Naive thymus-derived CD4-positive, alpha-beta T cell (primary cell): ENCODE results near the gene UBXN10. TPM values are rescaled to one million over a fixed set of nuclear protein-coding genes. Genes with fewer than 3 reads are reported as not detected.
A peak's percentile ranks its signal among the peaks of the same experiment; 100 is the strongest.

Experiments
- ATAC-seq: fragments of 150-1000 bp; cut with Tn5 transposase; 2 replicates; pipeline ENCODE4 v1.10.0; 2021; ENCODE audit warnings: mild to moderate bottlenecking, moderate library complexity
- CTCF ChIA-PET: fragments of 350-600 bp; sonication (Branson Sonifier 250); formaldehyde crosslinking; loops from one replicate; lab custom pipeline; 2021; ENCODE audit warnings: antibody characterized with exemption; lab: Charles Lee
- POLR2A ChIA-PET: fragments of 350-600 bp; sonication (Branson Sonifier 250); formaldehyde crosslinking; loops from one replicate; lab custom pipeline; 2021; ENCODE audit warnings: antibody characterized with exemption, inconsistent platforms; lab: Charles Lee
- DNase-seq, 9 donors: peaks; one replicate each; pipeline versions ENCODE4 v3.0.0 to v3.0.0-alpha.2; 2020 to 2022; ENCODE audit warnings: mixed read lengths in 1 of 9
- H3K27ac ChIP-seq: one replicate; pipeline ENCODE4 v1.7.0; 2013; ENCODE audit warnings: mild to moderate bottlenecking, low read depth, low read length, moderate library complexity
- H3K27me3 ChIP-seq, 2 donors: one replicate each; pipeline ENCODE4 v1.7.0; 2013; ENCODE audit warnings: low read length in 2 of 2, mild to moderate bottlenecking in 2 of 2, moderate library complexity in 2 of 2; ENCODE audit not compliant: control insufficient read depth in 2 of 2, insufficient read depth in 2 of 2
- H3K36me3 ChIP-seq, 3 experiments: 1 replicate in 2 of 3; 2 replicates in 1 of 3; pipeline ENCODE4 v1.7.0; 2013; ENCODE audit warnings: low read length in 3 of 3, mild to moderate bottlenecking in 3 of 3, moderate library complexity in 1 of 3; ENCODE audit not compliant: insufficient read depth in 3 of 3, control insufficient read depth in 2 of 3
- H3K4me1 ChIP-seq, 2 donors: one replicate each; pipeline ENCODE4 v1.7.0; 2013; ENCODE audit warnings: low read length in 2 of 2, mild to moderate bottlenecking in 2 of 2, moderate library complexity in 1 of 2; ENCODE audit not compliant: control insufficient read depth in 2 of 2, insufficient read depth in 2 of 2
- H3K4me3 ChIP-seq: 2 replicates; pipeline ENCODE4 v1.7.0; 2013; ENCODE audit warnings: mild to moderate bottlenecking, low read length
- H3K9me3 ChIP-seq, 3 experiments: 1 replicate in 2 of 3; 2 replicates in 1 of 3; pipeline ENCODE4 v1.7.0; 2013; ENCODE audit warnings: low read length in 3 of 3; ENCODE audit not compliant: control insufficient read depth in 2 of 3
- H3K27ac Mint-ChIP-seq, 9 donors: one replicate each; pipeline ENCODE4 v1.8.0; 2020 to 2022; ENCODE audit warnings: mixed read lengths in 9 of 9, mild to moderate bottlenecking in 8 of 9, moderate library complexity in 5 of 9, inconsistent platforms in 2 of 9
- H3K27me3 Mint-ChIP-seq, 5 donors: one replicate each; pipeline ENCODE4 v1.8.0; 2021 to 2022; ENCODE audit warnings: mixed read lengths in 5 of 5, mild to moderate bottlenecking in 1 of 5
- H3K36me3 Mint-ChIP-seq, 5 donors: one replicate each; pipeline ENCODE4 v1.8.0; 2020 to 2022; ENCODE audit warnings: mixed read lengths in 5 of 5, mild to moderate bottlenecking in 3 of 5, inconsistent platforms in 1 of 5
- H3K4me1 Mint-ChIP-seq, 7 donors: one replicate each; pipeline ENCODE4 v1.8.0; 2020 to 2022; ENCODE audit warnings: mixed read lengths in 7 of 7, mild to moderate bottlenecking in 3 of 7, inconsistent platforms in 1 of 7
- H3K4me3 Mint-ChIP-seq, 10 donors: one replicate each; pipeline ENCODE4 v1.8.0; 2020 to 2022; ENCODE audit warnings: mild to moderate bottlenecking in 10 of 10, mixed read lengths in 10 of 10, moderate library complexity in 6 of 10, inconsistent platforms in 2 of 10
- H3K9me3 Mint-ChIP-seq, 11 donors: one replicate each; pipeline ENCODE4 v1.8.0; 2020 to 2022; ENCODE audit warnings: mixed read lengths in 11 of 11, mild to moderate bottlenecking in 4 of 11, inconsistent platforms in 1 of 11, moderate library complexity in 1 of 11
- intact Hi-C, 2 donors: fragments of 100-400 bp; cut with micrococcal nuclease; formaldehyde crosslinking; loops; one replicate each; pipeline ENCODE4 v1.15.1; 2023
- polyA plus RNA-seq, 2 donors: library from polyadenylated mRNA; unstranded; fragments of 300-500 nt; fragmentation: Illumina TruSeq; gene quantifications; one replicate each; pipeline ENCODE4 v1.2.3, GENCODE V29; 2021
- total RNA-seq, 6 experiments: library from RNA in 5 of 6; stranded (reverse) in 5 of 6; gene quantifications; 1 replicate in 5 of 6; 2 replicates in 1 of 6; pipeline ENCODE4 v1.2.3 and lab custom pipeline; 2021 to 2026

UBXN10 gene
- total and polyA plus RNA-seq, 7 experiments from 2014 or later: 0.03 to 1.1 (median 0.55) TPM; not detected in 3

GRCh38 chr1:20164694-20165202 lies 21.1 kb upstream of the UBXN10 start:
- intact Hi-C loops: loop anchor here (1.0 to 2.0 kb wide), 2 partner anchors 30 to 31 kb away; no protein-coding TSS in a partner anchor
- no peaks in the 10 kb centered on the region for H3K27me3 ChIP-seq
- H3K27ac ChIP-seq: no peak overlapping the region
- H3K4me1 ChIP-seq: no peaks in the 10 kb centered on the region
- Mint-ChIP-seq H3K36me3 (peaks cover 7 to 29% (median 15%) of the 10 kb centered on the region in 5 donors), H3K27ac (no peak overlapping the region), H3K4me3 (no peak overlapping the region), H3K4me1 (peaks cover 0 to 7% (median 0%) of the 10 kb centered on the region in 7 donors), H3K9me3 (peaks cover 2 to 64% (median 39%) of the 10 kb centered on the region in 11 donors), H3K27me3 (peaks cover 0 to 9% (median 4%) of the 10 kb centered on the region in 5 donors)
- ChIA-PET CTCF (interaction anchor here (1.0 kb wide), 1 partner anchor 13 kb away, joined by 3 read pairs; no protein-coding TSS in a partner anchor), POLR2A (no interaction called here)
- no peak for DNase-seq
- H3K36me3 ChIP-seq: no peaks in the 10 kb centered on the region
- H3K9me3 ChIP-seq: peaks cover 0 to 39% (median 8%) of the 10 kb centered on the region in 3 experiments
- no peak overlapping the region for H3K4me3 ChIP-seq
- ATAC-seq: no peak

GRCh38 chr1:20165522-20165951 lies 20.4 kb upstream of the UBXN10 start:
- Mint-ChIP-seq H3K27me3 (peaks cover 0 to 9% (median 4%) of the 10 kb centered on the region in 5 donors), H3K9me3 (peaks cover 2 to 56% (median 34%) of the 10 kb centered on the region in 11 donors), H3K4me3 (no peak overlapping the region), H3K36me3 (peaks cover 6 to 29% (median 15%) of the 10 kb centered on the region in 5 donors), H3K27ac (no peak overlapping the region), H3K4me1 (peaks cover 0 to 7% (median 0%) of the 10 kb centered on the region in 7 donors)
- intact Hi-C loops: loop anchor here (1.0 to 2.0 kb wide), 2 partner anchors 29 to 30 kb away; no protein-coding TSS in a partner anchor
- CTCF ChIA-PET: interaction anchor here (1.0 kb wide), 1 partner anchor 13 kb away, joined by 3 read pairs; no protein-coding TSS in a partner anchor
- H3K27me3 ChIP-seq: no peaks in the 10 kb centered on the region
- H3K4me3 ChIP-seq: no peak overlapping the region
- POLR2A ChIA-PET: no interaction called here
- DNase-seq: no peak
- no peaks in the 10 kb centered on the region for H3K36me3 ChIP-seq
- no peak for ATAC-seq
- peaks cover 0 to 32% (median under 1%) of the 10 kb centered on the region in 3 experiments for H3K9me3 ChIP-seq
- no peaks in the 10 kb centered on the region for H3K4me1 ChIP-seq
- H3K27ac ChIP-seq: no peak overlapping the region

GRCh38 chr1:20166051-20166450 lies 19.8 kb upstream of the UBXN10 start:
- POLR2A ChIA-PET: no interaction called here
- no peak overlapping the region for H3K4me3 Mint-ChIP-seq

GRCh38 chr1:20167126-20167525 lies 18.8 kb upstream of the UBXN10 start:
- Mint-ChIP-seq H3K27ac (no peak overlapping the region), H3K4me3 (no peak overlapping the region), H3K27me3 (peaks cover 0 to 9% (median 4%) of the 10 kb centered on the region in 5 donors), H3K4me1 (peaks cover 0 to 15% (median 7%) of the 10 kb centered on the region in 7 donors), H3K9me3 (peaks cover 0 to 40% (median 24%) of the 10 kb centered on the region in 11 donors), H3K36me3 (peaks cover 1 to 24% (median 15%) of the 10 kb centered on the region in 5 donors)
- DNase-seq (no peak), ATAC-seq (no peak)
- intact Hi-C loops: no loop called here
- Histone ChIP-seq H3K27me3 (no peaks in the 10 kb centered on the region), H3K4me1 (peaks cover 0 to 8% of the 10 kb centered on the region in 2 donors), H3K36me3 (no peaks in the 10 kb centered on the region), H3K9me3 (peaks cover 0 to 21% (median 0%) of the 10 kb centered on the region in 3 experiments), H3K4me3 (no peak overlapping the region), H3K27ac (no peak overlapping the region)
- POLR2A ChIA-PET: no interaction called here
- CTCF ChIA-PET: no interaction called here

More at GRCh38 chr1:20166051-20166450, 19.8 kb upstream of the UBXN10 start:
- Histone ChIP-seq H3K36me3 (no peaks in the 10 kb centered on the region), H3K27ac (no peak overlapping the region), H3K4me3 (no peak overlapping the region), H3K4me1 (peaks cover 0 to under 1% of the 10 kb centered on the region in 2 donors), H3K9me3 (peaks cover 0 to 27% (median 0%) of the 10 kb centered on the region in 3 experiments), H3K27me3 (no peaks in the 10 kb centered on the region)
- H3K36me3 Mint-ChIP-seq: peaks cover 6 to 27% (median 15%) of the 10 kb centered on the region in 5 donors
- peaks cover 0 to 7% (median 0%) of the 10 kb centered on the region in 7 donors for H3K4me1 Mint-ChIP-seq
- H3K27me3 Mint-ChIP-seq: peaks cover 0 to 9% (median 4%) of the 10 kb centered on the region in 5 donors
- ATAC-seq: no peak
- no peak overlapping the region for H3K27ac Mint-ChIP-seq
- DNase-seq: no peak
- CTCF ChIA-PET: no interaction called here
- peaks cover 0 to 51% (median 30%) of the 10 kb centered on the region in 11 donors for H3K9me3 Mint-ChIP-seq
- intact Hi-C loops: no loop called here

- Mint-ChIP-seq H3K36me3 (peaks cover 0 to 11% (median 8%) of the 10 kb centered on the region in 5 donors), H3K27me3 (peaks cover 0 to 7% (median 4%) of the 10 kb centered on the region in 5 donors), H3K4me3 (no peak overlapping the region), H3K27ac (peak overlapping the region in 1 of 9 donors; percentile 24), H3K9me3 (peaks cover 0 to 23% (median 12%) of the 10 kb centered on the region in 11 donors), H3K4me1 (peaks cover 0 to 21% (median 10%) of the 10 kb centered on the region in 7 donors)
- ChIA-PET POLR2A (no interaction called here), CTCF (interaction anchor here (0.8 kb wide), 1 partner anchor 9 kb away, joined by 3 read pairs; no protein-coding TSS in a partner anchor)
- no peak overlapping the region for H3K27ac ChIP-seq
- ATAC-seq (no peak), DNase-seq (no peak)
- H3K9me3 ChIP-seq: peaks cover 0 to 14% (median 0%) of the 10 kb centered on the region in 3 experiments
- no peaks in the 10 kb centered on the region for H3K36me3 ChIP-seq
- H3K4me3 ChIP-seq: no peak overlapping the region
- H3K27me3 ChIP-seq: no peaks in the 10 kb centered on the region
- H3K4me1 ChIP-seq: peaks cover 0 to 8% of the 10 kb centered on the region in 2 donors
- intact Hi-C loops: no loop called here
Observed at GRCh38 chr1:20168564-20169491, 17.1 kb upstream of the UBXN10 start.

- DNase-seq (no peak), ATAC-seq (no peak)
- Mint-ChIP-seq H3K27ac (peak overlapping the region in 1 of 9 donors; percentile 49), H3K4me1 (peaks cover 0 to 23% (median 14%) of the 10 kb centered on the region in 7 donors), H3K4me3 (no peak overlapping the region), H3K36me3 (peaks cover 3 to 7% (median 5%) of the 10 kb centered on the region in 5 donors), H3K27me3 (peaks cover 0 to 5% (median 4%) of the 10 kb centered on the region in 5 donors), H3K9me3 (peaks cover 0 to 14% (median 6%) of the 10 kb centered on the region in 11 donors)
- peaks cover 0 to 8% of the 10 kb centered on the region in 2 donors for H3K4me1 ChIP-seq
- no peak overlapping the region for H3K27ac ChIP-seq
- H3K27me3 ChIP-seq: no peaks in the 10 kb centered on the region
- H3K4me3 ChIP-seq: no peak overlapping the region
- intact Hi-C loops: loop anchor here in 1 of 2 donors (2.0 kb wide), 1 partner anchor 17 kb away; the partner anchor contains the start of genes PLA2G2C and UBXN10
- ChIA-PET POLR2A (no interaction called here), CTCF (interaction anchor here (0.8 kb wide), 1 partner anchor 10 kb away, joined by 3 read pairs; no protein-coding TSS in a partner anchor)
- H3K36me3 ChIP-seq: no peaks in the 10 kb centered on the region
- H3K9me3 ChIP-seq: peaks cover 0 to 10% (median 0%) of the 10 kb centered on the region in 3 experiments
Observed at GRCh38 chr1:20169932-20170331, 16.0 kb upstream of the UBXN10 start.
